NCI-H2107 (cell line): ENCODE results near the gene ANKRD50.

ENCODE experiments used
- DNase-seq: peaks from one replicate; lab custom pipeline; 2025; lab: John Stamatoyannopoulos, UW

Gene ANKRD50

DNA sequence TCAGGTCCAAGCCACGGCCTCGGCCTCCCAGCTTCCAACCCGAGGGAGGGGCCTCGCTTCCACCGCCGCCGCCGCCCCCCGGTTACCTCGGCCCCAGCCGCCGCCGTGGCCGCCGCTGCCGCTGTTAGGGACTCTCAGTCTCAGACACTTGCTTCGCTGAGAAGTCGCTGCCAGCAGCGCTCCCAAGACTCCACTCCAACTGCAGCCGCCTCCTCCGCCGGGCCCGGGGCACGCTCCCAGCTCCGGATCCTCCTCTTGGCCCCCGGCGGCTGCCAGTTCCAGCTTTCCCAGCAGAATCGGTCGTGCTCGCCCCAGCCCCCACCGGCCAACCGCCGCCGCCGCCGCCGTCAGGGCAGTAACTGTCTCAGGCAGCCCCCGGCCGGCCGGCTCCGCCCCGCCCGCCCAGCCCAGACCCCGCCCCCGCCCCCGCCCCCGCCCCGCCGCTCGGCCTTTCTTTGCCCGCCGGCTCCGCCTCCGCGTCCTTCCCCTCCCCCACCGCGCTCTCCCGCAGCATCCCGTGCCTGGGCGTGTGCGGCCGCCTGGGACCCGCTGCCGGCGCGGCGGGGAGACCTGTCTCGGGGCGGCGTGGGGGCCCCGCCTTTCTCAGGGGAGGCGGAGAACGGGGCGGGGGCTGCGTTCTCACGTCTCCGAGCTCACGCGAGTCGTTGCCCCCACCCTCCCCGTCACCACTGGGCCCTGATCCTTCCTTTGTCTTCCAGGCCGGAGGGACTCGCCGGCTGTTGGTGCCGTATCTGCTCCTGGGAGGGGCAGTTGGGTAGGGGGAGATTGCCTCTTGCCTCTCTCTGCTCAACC is at the start of gene ANKRD50:
Gene ANKRD50, minus strand, starts transcription at position 361 of the 813 bp plus-strand sequence. CDS start 2,221 bp downstream, outside the sequence.
- peak; percentile 52 for DNase-seq

DNA sequence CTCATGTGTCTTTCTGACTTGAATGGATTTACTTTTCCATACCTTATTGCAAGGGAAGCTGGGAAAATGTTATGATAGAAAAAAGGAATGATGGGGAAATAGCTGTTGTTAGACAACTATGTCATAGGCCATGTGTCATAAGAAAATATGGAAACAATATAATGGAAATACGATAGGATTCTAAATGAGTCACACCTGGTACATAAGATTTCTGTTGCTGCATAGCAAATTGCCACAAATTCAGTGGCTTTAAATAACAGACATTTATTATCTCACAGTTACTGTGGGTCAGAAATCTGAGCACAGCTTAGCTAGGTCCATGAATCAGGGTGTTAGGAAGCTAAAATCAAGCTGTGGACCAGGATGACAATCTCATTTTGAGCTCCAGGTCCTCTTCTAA is 44.6 kb upstream of the ANKRD50 start:
- no peak for DNase-seq

DNA sequence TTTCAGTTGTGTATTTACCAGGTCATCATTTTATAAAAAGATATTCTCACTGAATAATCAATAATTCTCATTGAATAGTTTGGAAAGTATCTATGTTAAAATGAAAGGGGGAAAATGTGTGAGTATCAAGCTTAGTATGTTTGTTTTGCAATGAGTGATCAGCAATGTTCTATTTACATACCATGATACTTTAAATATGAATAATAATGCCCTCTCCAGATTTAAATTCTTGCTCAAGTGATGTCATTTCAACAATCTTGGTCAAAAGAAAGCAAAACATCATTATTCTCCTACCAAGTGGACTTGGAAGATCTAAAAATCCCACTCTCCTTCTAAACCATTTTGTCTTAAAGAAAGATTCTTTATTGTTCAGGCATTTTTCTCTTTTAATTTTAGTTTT is 42.1 kb upstream of the ANKRD50 start:
- DNase-seq, result no peak

- no peak for DNase-seq
Measured at GRCh38 chr4:124753941-124754581, 41.5 kb upstream of the ANKRD50 start.

- DNase-seq, result no peak
Measured at GRCh38 chr4:124749421-124749820, 36.9 kb upstream of the ANKRD50 start.

- DNase-seq, result no peak
Measured at GRCh38 chr4:124748965-124749364, 36.4 kb upstream of the ANKRD50 start.

GRCh38 chr4:124745985-124746801 is 33.7 kb upstream of the ANKRD50 start:
- DNase-seq, result no peak

- no peak for DNase-seq
Measured at GRCh38 chr4:124743711-124744110, 31.2 kb upstream of the ANKRD50 start.

DNA sequence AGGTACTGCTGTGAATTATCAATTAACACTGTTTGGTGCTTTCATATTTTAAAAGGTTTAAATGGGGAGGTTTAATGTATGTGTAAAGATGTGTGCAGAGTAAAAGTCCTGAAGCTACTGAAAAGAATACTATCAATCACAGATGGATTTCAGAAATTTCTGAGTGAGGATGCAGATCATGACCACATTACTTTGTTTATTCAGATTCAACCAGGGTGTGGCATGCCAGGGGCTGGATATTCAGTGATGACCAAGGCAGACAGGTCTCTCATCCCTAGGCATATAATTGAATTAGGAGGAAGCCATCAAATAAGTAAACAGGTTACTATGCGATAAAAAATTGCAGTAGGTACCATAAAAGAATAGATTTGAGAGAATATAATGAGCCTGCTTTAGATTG is 28.0 kb upstream of the ANKRD50 start:
- no peak for DNase-seq

DNA sequence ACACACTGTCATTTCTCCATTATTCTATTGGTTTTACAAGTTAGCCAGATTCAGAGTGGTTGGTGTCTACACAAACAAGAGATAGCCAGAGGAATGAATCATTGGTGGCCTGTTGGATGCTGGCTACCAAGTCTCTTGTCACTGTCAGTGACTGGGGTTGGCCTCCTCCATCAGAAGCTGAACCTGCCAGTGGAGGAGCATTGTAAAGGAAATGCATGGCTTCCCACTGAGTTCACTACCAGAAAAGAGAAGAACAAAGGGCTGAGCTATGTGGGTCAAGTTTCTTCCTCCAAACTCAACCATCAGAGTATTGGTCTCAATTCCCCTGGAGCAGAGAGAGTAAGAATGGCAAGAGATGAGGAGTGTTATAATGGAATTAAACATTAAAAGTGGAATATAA is 26.5 kb upstream of the ANKRD50 start:
- DNase-seq, result no peak

DNA sequence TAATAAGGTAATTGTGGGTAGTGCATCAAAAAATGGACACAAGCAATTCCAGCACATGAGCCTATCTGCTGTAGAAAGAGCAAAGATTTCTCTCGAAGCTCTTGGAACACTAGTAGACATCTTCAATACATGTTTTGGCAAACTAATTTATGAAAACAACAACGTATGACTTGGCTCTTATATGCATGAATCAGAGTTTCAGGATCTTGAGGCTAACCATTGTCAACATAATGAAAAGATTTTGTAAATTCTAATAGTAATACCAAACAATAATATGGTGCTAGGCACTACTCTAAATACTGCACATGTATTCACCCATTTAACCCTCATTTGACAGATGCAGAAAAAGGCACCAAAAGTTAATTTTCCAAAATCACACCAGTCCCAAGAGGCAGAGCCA is 25.1 kb upstream of the ANKRD50 start:
- no peak for DNase-seq

DNA sequence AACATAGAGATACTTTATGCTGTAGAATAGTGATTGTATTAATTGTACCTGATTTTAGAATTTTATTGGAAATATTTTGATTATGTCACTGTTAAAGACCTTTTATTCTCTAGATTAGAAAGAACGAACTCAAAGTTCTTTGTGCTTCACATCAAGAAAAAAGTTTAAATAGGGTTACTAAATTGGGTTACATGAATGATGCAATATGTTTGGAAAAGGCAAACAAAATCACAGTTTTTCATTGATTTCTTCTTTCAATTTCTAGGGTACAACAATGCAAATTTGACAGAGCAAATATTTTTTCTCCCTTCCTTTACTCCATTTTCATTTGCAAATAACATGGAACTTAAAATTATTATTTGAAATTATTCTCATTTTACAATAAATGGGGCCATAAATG is 24.0 kb upstream of the ANKRD50 start:
- DNase-seq, result no peak

DNA sequence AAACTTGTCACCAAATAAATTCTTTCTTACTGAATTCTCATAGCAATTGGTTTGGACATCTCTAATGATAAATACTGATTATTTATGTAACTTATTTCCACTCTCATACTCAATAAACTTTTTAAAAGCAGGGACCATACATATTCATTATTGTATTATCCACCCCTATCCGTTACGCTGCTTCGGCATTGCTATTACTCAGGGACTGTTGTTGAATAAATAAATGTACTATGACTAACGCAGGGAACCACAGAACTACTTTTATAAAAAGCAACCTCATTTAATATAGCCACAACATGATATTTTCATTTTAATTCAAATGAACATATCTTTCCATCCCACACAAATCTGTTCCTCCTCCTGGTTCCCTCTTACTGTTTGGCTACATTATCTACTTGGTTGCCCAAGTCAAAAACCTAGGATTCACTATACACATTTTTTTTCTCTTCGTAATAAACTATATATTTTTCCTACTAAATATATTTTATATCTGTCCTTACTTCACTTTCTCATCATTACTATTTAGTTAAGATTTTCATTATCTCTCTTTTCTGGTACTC is 14.9 kb upstream of the ANKRD50 start:
- no peak for DNase-seq

GRCh38 chr4:124726269-124726668 is 13.7 kb upstream of the ANKRD50 start:
- no peak for DNase-seq

GRCh38 chr4:124722071-124722470 is 9.5 kb upstream of the ANKRD50 start:
- no peak for DNase-seq

DNA sequence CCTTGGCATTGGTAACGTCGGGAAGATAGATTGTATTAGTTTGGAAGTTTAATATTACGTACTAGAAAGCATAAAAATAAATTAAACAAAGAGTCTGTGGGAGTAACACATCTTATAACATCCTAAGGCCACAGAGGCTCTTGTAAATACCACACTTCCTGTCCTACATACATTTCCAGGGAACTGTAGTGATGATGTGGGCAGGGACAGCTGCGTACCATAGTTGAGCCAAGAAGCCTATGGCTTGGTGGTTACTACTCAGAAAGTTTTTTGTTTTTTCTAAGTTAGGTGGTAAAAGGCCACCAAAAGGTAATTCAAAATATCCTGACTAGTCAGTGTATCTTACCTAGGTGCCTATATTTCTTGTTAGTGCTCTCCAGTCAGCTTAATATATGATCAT is 4.6 kb upstream of the ANKRD50 start:
- no peak for DNase-seq

GRCh38 chr4:124713185-124713592 is 657 bp upstream of the ANKRD50 start:
- DNase-seq, result no peak

DNA sequence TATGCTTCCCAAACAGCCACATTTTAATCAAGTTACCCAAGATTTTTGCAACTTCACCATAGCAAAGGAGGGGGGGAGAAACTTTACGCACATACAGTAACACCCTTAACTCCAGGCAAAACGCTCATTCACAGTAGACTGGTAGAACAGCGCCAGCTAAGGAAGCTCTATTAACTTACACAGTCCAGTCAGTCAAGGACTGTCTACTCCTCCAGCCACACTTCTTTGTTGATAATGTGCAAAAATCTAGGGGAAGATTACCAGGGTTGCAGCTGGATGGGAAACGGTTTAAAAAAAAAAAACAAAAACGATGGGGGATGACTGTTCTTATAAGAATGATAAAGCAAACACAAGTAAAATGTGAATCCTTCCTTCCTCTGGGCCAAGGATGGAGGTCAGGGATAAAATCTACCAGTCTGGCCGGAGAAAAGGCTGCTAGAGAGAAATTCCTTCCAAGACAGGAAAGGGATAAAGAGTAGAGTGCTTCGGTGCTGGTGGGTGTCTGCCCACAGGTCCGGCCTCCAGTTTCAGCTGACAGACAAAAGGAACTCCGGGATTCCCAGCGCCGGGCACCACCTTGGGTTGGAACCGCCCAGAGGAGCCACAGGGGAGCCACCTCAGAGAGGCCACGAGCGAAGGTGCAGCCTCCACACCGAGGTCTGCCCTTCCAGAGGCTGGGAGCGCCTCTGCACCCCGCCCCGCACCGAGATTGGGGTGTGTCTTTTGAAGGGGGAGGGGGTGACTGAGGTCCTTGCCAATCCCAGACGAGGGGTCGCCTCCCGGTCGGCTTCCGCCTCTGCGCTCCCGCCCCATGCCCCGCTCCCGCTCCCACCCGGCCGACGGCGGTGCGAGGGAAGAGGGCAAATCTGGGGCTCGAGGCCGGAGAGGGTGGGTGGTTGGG is 811 bp downstream of the ANKRD50 start:
- peak; percentile 34 for DNase-seq

DNA sequence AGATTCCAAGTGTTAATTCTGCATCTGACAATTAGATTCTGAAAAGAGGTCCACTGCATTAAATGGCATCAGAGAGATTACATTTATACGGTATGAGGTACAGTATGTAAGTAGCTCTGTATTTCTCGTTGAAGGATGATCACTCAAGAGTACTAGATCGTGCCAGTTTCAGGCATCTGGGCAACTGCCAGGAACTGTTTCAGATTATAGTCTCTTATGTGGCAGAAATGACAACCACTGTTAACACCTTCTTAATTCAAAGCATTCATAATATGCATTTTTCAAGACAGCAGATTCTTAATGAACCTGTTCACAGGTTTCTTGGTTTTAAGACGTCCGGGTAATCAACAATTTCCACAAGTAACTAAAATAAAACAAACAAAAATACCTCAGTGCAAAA is 1.6 kb downstream of the ANKRD50 start:
- DNase-seq, result peak; percentile 3

DNA sequence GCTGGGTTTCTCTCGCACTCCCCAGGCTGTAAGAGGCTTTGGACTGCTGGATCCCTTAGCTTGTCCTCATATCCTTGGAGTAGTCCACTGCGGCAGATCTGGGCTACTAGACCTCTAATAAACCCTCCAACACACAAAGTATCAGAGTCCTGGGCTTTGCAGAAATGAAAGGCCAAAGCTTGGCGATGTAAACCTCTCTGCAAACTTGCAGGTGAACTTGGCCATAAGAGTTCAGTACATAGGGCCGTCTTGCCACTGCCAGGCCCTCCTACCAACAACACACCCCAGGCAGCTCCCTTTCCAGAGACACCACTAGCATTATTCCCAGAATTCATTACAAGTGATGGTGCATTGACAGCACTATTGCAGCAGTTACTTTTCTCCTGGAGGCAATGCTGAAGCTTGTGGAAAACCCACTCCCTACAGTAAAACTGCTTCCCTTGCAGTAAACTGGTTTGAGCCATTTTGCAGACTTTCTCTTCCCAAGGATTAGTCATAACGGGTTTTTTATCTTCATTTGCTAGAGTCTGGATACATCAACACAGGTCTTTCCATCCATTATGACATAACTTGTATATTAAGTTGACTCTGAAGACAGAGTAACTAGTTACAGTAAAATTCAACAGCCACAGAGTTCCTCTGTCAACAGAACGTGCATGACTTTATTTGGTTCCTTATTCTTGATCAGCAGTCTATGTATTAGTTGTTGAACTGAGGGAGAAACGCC is 2.4 kb downstream of the ANKRD50 start:
- DNase-seq, result no peak
